SKM-1 (cell line): Measurements from ENCODE around the gene CD7.

Experiments
- DNase-seq: peaks from one replicate; lab custom pipeline; 2025; ENCODE audit not compliant: unreplicated experiment; lab: John Stamatoyannopoulos, UW

The CD7 gene

DNA sequence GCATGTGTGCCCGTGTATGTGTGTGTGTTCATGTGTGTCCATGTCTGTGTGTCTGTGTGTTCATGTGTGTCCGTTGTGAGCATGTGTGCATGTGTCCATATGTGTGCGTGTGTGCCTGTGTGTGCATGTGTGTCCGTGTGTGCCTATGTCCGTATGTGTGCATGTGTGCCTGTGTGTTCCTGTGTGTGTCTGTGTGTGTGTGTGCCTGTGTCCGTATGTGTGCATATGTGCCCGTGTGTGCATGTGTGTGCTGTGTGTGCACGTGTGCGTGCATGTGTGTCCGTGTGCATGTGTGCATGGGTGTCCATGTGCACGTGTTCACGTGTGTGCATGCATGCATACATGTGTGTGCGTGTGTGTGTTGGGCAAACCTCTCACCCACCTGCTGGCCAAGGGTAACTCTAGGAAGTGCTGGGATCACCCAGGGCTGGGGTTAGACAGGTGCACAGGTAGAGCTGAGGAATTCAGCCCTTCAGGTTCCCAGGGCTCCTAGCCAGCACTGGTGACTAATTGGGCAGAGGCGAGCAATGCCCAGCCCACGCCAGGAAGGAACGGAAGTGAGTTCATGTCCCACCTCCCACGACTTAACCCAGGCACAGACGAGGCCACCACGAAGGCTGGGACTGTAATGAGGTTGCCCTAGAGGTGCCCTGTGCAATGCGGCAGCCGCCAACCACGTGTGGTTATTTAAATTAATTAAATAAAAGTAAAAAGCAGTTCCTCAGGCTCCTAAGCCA lies 35.7 kb downstream of the CD7 start:
- DNase-seq: no peak

DNA sequence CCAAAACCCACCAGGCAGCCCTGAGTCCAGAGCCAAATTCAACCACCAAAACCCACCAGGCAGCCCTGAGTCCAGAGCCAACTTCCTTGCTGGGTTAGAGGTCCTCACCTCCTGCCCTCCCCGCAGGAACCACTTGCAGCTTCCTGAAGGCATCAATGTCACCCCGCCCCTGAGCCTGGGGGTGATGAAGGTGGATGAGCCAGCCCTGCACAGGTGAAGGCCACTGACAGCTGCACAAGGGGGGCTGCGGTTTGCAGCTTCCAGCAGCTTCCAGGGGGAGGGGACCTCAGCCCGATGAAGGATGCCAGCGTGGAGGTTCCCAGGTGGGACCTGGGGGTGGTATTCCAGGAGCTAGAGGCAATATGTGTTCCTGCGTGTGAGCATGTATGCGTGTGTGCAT lies 36.3 kb downstream of the CD7 start:
- no peak for DNase-seq

DNA sequence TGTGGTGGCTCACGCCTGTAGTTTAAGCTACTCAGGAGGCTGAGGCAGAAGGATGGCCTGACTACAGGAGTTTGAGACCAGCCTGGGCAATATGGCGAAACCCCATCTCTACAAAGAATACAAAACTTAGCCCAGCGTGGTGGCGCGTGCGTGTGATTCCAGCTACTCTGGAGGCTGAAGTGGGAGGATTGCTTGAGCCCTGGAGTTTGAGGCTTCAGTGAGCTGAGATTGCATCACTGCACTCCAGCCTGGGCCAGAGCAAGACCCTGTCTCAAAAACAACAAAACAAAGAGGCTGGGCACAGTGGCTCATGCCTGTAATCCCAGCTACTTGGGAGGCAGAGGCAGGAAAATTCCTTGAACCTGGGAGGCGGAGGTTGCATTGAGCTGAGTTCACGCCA lies 36.9 kb downstream of the CD7 start:
- DNase-seq: no peak

- peak; percentile 58 for DNase-seq
Observed at GRCh38 chr17:82278786-82279391, 38.5 kb downstream of the CD7 start.

- no peak for DNase-seq
Observed at GRCh38 chr17:82278308-82278707, 39.1 kb downstream of the CD7 start.

- DNase-seq: no peak
Observed at GRCh38 chr17:82277851-82278250, 39.6 kb downstream of the CD7 start.

GRCh38 chr17:82276938-82277337 lies 40.5 kb downstream of the CD7 start:
- no peak for DNase-seq

DNA sequence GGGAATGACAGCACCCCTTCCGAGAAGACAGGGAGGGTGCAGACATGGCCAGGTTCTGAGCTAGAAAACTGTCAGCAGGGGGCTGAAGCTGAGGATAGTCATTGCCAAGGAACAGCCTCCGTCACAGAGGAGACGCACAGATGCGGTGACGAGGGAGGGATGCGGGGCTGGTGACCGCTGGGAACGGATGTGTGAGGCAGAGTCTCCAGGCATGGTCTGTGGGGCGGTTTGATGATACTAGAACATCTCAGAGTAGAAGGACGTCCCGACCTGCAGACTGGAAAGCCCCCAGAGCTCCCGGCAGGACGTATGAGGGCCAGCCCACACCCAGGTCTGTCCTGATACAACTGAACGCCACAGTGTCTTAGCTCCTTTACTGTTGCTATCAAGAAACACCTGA lies 42.1 kb downstream of the CD7 start:
- DNase-seq: no peak

- no peak for DNase-seq
Observed at GRCh38 chr17:82274134-82275020, 43.0 kb downstream of the CD7 start.

- peak; percentile 78 for DNase-seq
Observed at GRCh38 chr17:82273327-82274133, 43.9 kb downstream of the CD7 start, which contains the start of gene CSNK1D. Gene CSNK1D, minus strand, starts transcription at chr17:82273700. Its CDS starts 319 bp downstream, at chr17:82273381.

DNA sequence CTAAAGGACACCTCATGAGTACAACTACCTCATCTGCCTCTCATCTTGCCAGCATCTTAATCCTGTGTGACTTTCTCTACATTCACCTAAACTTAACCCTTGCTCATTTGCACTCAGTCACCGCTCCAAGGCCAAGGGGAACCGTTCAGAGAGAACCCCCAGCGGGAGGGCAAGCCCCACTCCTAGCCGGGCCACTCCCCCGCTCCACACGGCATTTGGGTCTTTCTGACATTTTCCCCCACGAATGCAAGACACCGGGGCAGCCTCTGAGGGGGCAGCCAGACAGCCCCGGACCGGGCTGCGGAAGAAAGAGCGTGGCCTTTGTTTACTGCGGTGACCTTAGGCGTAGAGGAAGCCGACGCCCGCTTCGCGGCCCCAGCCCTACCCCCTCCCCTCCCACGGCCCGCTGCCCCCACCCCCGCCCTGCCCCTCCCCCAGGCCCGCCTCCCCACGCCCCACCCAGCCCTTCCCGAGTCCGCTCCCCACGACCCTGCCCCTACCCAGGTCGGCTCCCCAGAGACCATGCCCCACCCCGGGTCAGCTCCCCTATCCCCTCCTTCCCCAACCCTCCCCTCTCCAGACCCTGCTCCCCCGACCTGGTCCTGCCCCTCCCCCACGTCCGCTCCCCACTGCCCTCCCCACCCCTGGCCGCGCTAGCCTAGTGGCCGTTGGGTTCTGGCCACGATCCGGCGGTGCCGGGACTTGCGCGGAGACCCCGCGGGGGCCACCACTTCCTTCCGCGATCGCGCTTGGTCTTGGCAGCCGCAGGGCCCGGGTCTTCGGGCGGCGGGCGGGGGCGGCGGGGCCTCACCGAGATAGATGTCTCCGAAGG lies 44.7 kb downstream of the CD7 start:
- no peak for DNase-seq

DNA sequence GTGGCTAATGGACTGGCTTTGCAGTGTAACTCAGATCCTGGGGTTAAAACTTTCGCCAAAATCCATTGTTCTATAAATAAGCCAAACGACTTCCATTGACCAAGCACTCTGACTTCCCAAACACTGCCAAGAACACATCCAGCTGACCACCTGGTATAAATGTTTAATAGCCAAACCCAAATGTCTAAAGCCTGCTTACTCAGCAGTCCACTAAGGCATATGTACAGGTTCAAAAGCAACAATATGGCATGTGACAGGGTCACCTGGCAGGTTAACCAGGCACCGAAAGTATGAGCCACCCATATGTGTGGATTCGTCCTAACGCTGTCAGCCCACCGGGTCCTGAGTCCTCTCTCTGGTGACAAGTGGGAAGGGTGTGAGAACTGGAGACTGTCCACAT lies 46.0 kb downstream of the CD7 start:
- DNase-seq: no peak

DNA sequence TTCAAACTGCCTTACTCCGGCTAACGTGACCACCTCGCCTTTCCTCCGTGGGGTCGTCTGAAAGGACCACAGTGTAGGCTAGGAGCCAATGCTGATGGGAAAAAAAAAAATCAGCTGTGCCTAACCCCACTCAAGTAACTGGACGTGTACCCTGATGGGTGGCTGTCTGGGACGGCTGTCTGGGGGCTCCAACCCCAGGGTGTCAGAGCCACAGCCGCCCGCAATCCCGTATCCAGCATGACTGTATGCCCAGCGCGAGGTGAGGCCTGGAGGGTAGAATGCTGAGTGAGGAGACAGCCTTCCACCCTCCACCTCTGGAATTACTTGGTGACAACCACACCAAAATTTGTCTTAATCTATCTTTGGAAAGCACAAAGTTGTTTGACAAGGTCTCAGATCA lies 46.8 kb downstream of the CD7 start:
- no peak for DNase-seq

DNA sequence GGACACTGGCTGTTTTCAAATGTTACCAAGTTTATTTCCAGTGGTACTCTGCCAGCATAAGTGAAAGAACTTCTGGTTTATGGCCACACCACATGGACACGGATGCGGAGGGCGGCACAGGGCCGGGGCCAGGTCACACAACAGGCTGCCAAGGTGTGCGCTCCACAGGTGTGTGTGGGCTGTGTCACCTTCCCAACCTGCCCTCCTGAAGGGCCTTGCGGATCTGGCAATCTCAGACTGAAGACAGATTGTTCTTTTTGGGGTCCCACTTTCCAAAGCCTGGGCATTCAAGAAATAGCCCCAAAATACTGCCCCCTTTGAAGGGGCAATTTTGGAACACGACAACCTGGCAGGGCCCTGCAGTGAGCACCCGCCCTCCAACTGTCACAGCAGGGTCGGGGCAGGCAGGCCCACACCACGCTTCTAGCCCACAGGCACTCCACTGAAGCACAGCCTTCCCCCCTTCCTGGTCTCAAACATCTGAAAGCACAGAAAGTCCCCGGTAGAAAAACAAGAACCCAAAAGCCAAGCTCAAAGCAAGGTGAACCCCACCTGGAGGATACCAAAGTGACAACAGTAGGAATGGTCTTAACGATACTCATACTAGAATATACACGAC lies 47.4 kb downstream of the CD7 start:
- no peak for DNase-seq

DNA sequence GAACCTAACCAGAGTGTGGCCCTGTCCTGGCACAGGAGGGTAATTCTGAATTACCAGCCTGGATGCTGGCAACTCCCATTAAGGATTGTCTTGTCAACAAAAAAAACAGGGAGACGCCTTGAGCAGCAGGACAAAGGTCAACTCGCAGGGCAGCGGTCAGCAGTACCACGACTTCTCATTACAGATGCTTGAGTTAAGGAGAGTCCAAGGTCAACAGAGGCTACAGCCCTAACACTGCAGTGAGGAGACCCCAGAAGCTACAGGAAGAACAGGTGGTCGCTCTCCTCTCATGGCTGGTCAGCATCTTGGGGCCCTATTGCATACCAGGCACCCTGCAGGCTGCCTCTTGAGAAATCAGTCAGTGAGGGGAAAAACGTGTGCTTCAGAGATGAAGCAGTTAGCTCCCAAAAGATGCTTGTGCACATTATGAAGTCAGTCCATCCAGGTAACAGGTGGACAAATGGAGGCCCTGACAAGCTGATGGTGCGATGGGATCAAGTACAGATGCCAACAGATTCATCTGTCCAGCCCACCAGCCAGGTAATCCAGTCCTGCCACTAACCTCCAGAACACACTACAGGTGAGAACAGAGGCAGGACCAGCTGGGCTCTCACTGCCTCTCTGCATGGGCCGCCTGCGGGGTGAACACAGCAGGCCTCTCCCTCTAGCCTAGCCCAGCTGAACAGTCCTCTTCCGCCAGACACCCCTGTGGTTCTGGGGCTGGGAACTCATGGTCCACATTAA lies 48.1 kb downstream of the CD7 start:
- no peak for DNase-seq

- no peak for DNase-seq
Observed at GRCh38 chr17:82267575-82268379, 49.6 kb downstream of the CD7 start.

GRCh38 chr17:82266142-82266541 lies 51.3 kb downstream of the CD7 start:
- DNase-seq: no peak
